ENCODE data around the gene VTI1B. TPM values are rescaled to one million over a fixed set of nuclear protein-coding genes. Genes with fewer than 3 reads are reported as not detected.
"Not testable (repeated sequence)": the region's sequence is repeated elsewhere in the genome, so short reads cannot be mapped to it uniquely, and the experiment has no call there.

Gene VTI1B, protein sequence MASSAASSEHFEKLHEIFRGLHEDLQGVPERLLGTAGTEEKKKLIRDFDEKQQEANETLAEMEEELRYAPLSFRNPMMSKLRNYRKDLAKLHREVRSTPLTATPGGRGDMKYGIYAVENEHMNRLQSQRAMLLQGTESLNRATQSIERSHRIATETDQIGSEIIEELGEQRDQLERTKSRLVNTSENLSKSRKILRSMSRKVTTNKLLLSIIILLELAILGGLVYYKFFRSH
- total RNA-seq (2014; rRNA removed; shearing (Covaris generic)), result 61.2 and 65.3 TPM in 2 replicates

DNA sequence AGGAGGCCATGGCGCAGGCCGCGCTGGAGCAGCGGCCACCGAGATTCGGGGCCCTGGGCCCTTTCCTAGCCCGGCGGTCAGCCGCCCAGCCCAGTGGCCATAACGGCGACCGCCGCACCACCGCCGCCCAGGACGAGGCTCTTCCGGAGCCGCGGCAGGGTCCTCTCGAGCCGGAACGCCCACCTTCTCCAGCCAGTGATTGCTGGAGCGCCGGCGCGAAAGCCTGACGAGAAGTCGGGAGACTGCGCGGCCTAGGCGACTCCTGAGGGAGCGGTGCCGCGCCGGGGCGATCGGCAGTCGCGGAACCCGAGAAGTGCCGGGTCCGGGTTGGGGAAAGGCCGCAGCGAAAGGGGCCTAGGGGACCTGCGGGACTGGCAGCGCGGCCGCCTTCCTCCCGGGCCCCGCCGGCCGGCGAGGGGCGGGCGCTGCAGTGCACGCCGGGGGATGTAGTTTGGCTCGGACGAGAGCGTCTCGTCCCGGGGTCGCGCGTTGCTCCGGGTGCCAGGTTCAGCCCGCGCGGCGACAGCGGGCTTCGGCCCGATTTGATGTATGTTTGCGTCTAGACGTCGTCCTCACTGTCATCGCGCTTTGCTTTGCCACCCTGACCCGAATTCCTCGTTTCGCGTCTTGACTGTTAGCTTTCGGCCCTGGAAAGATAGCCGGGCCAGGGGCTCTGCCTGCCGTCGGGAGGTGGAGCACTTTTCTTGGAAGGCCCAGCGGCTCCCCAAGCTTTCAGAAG is at the start of gene VTI1B:
VTI1B (minus strand) TSS at position 153 of the 739 bp plus-strand sequence; CDS start at position 10, 143 bp downstream.
- Histone ChIP-seq H3K4me3 (ENCODE audit: insufficient read depth, low read depth, low read length) (peak within 1 kb of the TSS; percentile 95), H3K36me3 (replicated peaks; ENCODE audit: control insufficient read depth, insufficient read depth, low read length) (peaks cover 10% of the 10 kb centered on the region), H3K27me3 (ENCODE audit: control insufficient read depth, insufficient read depth, low read length) (no peaks in the 10 kb centered on the region)
- DNase-seq, result peak; percentile 94

DNA sequence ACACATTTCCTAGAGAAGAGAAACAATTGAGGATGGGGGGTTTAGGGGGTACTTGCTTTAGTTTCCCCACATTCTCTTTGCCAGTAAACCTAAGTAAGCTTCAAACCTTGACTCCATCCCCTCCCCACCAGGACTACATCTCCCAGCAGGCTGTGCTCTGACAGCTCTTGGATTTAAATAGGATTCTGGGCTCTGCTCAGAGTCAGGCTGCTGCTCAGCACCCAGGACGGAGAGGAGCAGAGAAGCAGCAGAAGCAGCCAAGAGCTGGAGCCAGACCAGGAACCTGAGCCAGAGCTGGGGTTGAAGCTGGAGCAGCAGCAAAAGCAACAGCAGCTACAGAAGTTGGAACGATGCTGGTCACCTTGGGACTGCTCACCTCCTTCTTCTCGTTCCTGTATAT is 47.9 kb upstream of the VTI1B start:
- no peaks in the 10 kb centered on the region for H3K27me3 ChIP-seq (ENCODE audit: control insufficient read depth, insufficient read depth, low read length)
- peak; percentile 53 for DNase-seq
- no peaks in the 10 kb centered on the region for H3K36me3 ChIP-seq (replicated peaks; ENCODE audit: control insufficient read depth, insufficient read depth, low read length)
- H3K4me3 ChIP-seq (ENCODE audit: insufficient read depth, low read depth, low read length), result no peak overlapping the region

DNA sequence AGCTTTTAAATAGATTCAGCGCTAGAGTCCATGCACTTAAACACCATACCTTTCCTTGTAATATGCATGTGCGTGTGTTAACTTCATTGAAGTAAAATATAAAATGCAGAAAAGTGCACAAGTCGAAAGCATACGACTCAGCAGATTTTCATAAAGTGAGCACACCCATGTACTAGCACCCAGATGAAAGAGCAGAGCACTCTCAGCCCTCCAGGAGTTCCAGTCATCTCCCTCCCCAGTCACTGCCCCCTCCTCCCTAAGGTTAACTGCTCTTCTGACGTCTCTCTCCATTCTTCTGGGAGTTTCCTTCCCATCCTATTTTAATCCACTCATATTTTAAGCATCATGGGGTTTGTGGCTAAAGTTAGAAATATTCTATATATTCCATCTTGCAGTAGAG is 47.4 kb upstream of the VTI1B start:
- Histone ChIP-seq H3K4me3 (ENCODE audit: insufficient read depth, low read depth, low read length) (no peak overlapping the region), H3K27me3 (ENCODE audit: control insufficient read depth, insufficient read depth, low read length) (no peaks in the 10 kb centered on the region), H3K36me3 (replicated peaks; ENCODE audit: control insufficient read depth, insufficient read depth, low read length) (no peaks in the 10 kb centered on the region)
- DNase-seq, result no peak

DNA sequence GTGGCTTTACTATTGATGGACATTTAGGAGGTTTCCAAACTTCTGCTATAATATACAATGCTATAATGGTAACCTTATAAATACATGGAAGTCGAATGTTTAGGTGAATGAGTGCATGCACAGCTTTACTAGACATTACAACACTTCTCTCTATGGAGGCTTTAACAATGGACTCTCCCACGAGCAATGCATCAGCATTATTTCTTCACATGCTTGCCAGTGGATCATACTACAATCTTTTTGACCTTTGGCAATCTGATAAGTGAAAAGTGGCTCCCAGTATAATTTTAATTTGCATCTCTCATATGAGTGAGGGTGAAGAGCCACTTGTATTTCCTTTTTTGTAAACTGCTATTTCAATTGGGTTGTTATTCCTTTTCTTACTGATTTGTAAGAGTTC is 45.4 kb upstream of the VTI1B start:
- Histone ChIP-seq H3K36me3 (replicated peaks; ENCODE audit: control insufficient read depth, insufficient read depth, low read length) (no peaks in the 10 kb centered on the region), H3K27me3 (ENCODE audit: control insufficient read depth, insufficient read depth, low read length) (no peaks in the 10 kb centered on the region)

DNA sequence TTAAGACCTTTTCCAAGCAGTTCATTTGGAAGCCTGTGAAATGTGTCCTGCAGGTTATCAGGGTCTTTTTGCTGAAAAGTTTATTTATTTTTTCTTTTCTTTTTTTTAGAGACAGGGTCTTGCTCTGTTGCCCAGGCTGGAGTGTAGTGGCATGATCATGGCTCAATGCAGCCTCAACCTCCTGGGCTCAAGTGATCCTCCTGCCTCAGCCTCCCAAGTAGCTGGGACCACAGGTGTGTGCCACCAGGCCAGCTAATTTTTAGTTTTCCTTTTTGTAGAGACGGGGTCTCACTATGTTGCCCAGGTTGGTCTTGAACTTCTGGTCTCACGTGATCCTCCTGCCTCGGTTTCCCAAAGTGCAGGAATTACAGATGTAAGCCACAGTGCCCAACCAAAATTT is 45.0 kb upstream of the VTI1B start:
- H3K4me3 ChIP-seq (ENCODE audit: insufficient read depth, low read depth, low read length); H3K36me3 ChIP-seq (replicated peaks; ENCODE audit: control insufficient read depth, insufficient read depth, low read length); DNase-seq; H3K27me3 ChIP-seq (ENCODE audit: control insufficient read depth, insufficient read depth, low read length): not testable (repeated sequence)

More for the DNA sequence above, 45.4 kb upstream of the VTI1B start:
- no peak overlapping the region for H3K4me3 ChIP-seq (ENCODE audit: insufficient read depth, low read depth, low read length)
- no peak for DNase-seq

DNA sequence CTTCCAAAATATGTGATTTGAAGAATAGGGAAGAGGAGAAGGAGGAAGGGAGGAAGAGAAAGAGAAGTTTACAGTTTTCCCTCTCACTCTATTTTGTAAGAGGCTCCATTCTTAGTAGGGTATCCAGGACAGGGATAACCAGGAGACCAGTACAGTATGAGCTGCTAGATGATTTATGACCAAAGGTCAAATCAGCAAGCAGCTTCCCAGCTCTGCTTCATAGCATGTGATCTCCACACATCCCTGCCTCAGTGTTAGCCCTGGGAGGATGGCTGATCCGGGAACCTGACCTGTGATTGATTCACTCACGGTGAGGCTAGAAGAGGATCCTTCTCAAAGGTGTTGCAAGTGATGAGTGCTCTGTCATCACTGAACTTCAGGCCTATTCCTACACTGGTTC is 43.8 kb upstream of the VTI1B start:
- no peaks in the 10 kb centered on the region for H3K36me3 ChIP-seq (replicated peaks; ENCODE audit: control insufficient read depth, insufficient read depth, low read length)
- H3K27me3 ChIP-seq (ENCODE audit: control insufficient read depth, insufficient read depth, low read length), result no peaks in the 10 kb centered on the region
- DNase-seq, result no peak
- no peak overlapping the region for H3K4me3 ChIP-seq (ENCODE audit: insufficient read depth, low read depth, low read length)

DNA sequence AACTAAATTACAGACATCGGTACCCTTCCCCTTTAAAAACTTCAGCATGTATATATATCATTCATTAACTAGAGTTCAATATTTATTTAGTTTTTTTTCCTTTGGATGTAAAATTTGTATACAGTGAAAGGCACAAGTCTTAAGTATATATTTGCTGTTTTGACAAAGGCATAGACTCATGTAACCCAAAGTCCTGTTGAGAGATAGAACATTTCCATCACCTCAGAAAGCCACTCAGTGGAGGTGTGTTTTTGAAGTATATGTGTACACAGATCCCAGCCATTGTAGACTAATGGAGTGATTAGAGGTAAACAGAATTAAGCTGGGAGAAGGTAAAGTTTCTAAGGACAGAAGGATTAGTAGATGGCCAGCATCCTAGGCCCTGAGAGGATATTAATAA is 42.6 kb upstream of the VTI1B start:
- Histone ChIP-seq H3K36me3 (replicated peaks; ENCODE audit: control insufficient read depth, insufficient read depth, low read length) (no peaks in the 10 kb centered on the region), H3K27me3 (ENCODE audit: control insufficient read depth, insufficient read depth, low read length) (no peaks in the 10 kb centered on the region), H3K4me3 (ENCODE audit: insufficient read depth, low read depth, low read length) (no peak overlapping the region)
- DNase-seq, result no peak

DNA sequence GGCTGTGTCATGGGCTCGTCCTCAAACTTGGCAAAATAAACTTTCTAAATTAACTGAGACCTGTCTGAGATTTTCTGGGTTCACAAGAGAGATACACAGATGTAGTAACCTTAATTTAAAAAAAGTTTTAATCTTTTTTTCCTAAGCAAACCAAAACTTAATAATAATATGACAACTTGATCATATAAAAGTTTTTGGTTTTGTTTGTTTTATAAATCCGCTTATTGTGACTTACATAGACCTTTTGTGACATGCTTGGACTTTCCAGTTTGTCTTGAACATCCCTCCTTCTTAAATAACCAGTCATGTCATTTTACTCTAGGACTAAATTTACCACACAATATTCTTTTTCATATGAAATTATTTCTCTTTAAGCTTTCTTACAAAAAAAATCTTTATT is 35.8 kb upstream of the VTI1B start:
- DNase-seq, result no peak
- Histone ChIP-seq H3K36me3 (replicated peaks; ENCODE audit: control insufficient read depth, insufficient read depth, low read length) (no peaks in the 10 kb centered on the region), H3K4me3 (ENCODE audit: insufficient read depth, low read depth, low read length) (no peak overlapping the region), H3K27me3 (ENCODE audit: control insufficient read depth, insufficient read depth, low read length) (no peaks in the 10 kb centered on the region)

DNA sequence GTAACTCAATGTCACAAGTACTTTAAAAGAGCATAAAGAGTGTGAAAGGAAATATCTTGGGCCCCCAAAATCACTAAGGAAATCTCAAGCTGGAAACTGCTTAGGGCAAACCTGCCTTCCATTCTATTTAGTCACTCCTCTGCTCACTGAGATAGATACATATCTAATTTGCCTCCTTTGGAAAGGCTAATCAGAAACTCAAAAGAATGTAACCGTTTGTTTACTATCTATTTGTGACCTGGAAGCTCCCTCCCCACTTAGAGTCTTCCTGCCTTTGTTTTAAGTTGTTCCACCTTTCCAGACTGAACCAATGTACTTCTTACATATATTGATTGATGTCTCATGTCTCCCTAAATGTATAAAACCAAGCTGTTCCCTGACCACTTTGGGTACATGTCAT is 35.4 kb upstream of the VTI1B start:
- not testable (repeated sequence) for H3K4me3 ChIP-seq (ENCODE audit: insufficient read depth, low read depth, low read length); H3K36me3 ChIP-seq (replicated peaks; ENCODE audit: control insufficient read depth, insufficient read depth, low read length); DNase-seq; H3K27me3 ChIP-seq (ENCODE audit: control insufficient read depth, insufficient read depth, low read length)

DNA sequence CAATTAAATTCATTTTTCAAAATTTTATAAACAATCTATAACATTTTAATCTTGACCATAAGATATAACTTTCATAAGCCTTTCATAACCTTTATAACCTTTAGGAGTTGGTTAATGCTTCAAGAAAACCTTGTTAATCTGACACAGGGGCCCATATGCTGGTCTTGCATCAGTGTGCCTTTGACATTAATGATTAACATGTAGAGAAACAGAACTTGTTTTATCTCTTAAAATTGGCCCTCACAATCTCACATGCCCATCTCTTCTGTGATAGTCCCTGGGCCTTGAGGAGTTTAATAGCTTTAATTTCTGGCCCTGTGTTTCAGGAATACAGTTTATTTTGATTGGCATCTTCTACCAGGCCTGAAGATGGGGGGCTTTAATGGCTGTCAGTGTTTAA is 34.9 kb upstream of the VTI1B start:
- H3K36me3 ChIP-seq (replicated peaks; ENCODE audit: control insufficient read depth, insufficient read depth, low read length); H3K4me3 ChIP-seq (ENCODE audit: insufficient read depth, low read depth, low read length); DNase-seq; H3K27me3 ChIP-seq (ENCODE audit: control insufficient read depth, insufficient read depth, low read length): not testable (repeated sequence)

GRCh38 chr14:67705211-67705610 is 30.8 kb upstream of the VTI1B start:
- DNase-seq, result no peak

DNA sequence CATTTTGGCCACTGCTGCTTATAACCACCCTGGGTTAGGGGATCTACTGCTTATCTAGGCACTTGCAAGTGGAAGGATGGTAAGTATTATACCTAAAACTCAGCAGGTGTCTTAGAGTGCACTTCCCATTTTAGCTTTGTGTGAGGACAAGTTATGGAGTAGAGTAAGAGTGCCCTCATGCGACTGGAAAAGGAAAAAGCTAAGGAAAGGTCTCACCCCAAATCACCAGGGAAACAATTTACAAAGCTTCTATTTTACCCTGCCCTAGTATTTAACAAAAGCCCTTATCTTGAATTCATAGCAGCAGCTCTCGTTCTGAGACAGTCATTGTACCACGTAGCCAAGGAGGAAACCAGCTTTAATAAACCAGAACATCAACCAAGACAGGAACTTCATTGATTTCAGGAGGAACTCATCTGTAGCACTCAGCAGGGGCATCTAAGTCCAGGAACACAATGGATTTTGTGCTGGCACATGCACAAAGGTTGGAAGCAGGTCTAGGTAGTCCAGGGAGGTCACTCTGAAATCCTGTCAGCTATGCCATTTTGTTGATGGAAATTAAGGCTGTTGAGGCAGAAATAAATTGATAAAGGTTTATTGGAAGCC is 30.2 kb upstream of the VTI1B start:
- Histone ChIP-seq H3K27me3 (ENCODE audit: control insufficient read depth, insufficient read depth, low read length) (no peaks in the 10 kb centered on the region), H3K4me3 (ENCODE audit: insufficient read depth, low read depth, low read length) (no peak overlapping the region), H3K36me3 (replicated peaks; ENCODE audit: control insufficient read depth, insufficient read depth, low read length) (no peaks in the 10 kb centered on the region)
- DNase-seq, result peak; percentile 77

More at GRCh38 chr14:67705211-67705610, 30.8 kb upstream of the VTI1B start:
- no peaks in the 10 kb centered on the region for H3K27me3 ChIP-seq (ENCODE audit: control insufficient read depth, insufficient read depth, low read length)
- no peak overlapping the region for H3K4me3 ChIP-seq (ENCODE audit: insufficient read depth, low read depth, low read length)
- H3K36me3 ChIP-seq (replicated peaks; ENCODE audit: control insufficient read depth, insufficient read depth, low read length), result no peaks in the 10 kb centered on the region

GRCh38 chr14:67703997-67704396 is 29.6 kb upstream of the VTI1B start:
- DNase-seq, result no peak
- Histone ChIP-seq H3K27me3 (ENCODE audit: control insufficient read depth, insufficient read depth, low read length) (no peaks in the 10 kb centered on the region), H3K4me3 (ENCODE audit: insufficient read depth, low read depth, low read length) (no peak overlapping the region), H3K36me3 (replicated peaks; ENCODE audit: control insufficient read depth, insufficient read depth, low read length) (no peaks in the 10 kb centered on the region)

DNA sequence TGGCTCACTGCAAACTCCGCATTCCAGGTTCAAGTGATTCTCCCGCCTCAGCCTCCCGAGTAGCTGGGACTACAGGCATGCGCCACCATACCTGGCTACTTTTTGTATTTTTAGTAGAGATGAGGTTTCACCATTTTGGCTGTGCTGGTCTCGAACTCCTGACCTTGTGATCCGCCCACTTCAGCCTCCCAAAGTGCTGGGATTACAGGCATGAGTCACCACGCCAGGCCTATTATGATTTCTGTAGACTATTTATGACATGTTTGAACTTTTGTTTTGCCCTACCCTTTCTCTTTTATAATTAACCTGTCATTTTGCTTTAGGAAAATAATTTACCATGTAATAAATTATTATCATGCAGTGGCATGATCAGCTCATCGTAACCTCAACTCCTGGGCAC is 27.1 kb upstream of the VTI1B start, which contains the start of gene RDH12:
RDH12 (plus strand) TSS at position 395 of the 400 bp plus-strand sequence. CDS start 20,757 bp downstream, outside the sequence.
- H3K36me3 ChIP-seq (replicated peaks; ENCODE audit: control insufficient read depth, insufficient read depth, low read length); DNase-seq; H3K4me3 ChIP-seq (ENCODE audit: insufficient read depth, low read depth, low read length); H3K27me3 ChIP-seq (ENCODE audit: control insufficient read depth, insufficient read depth, low read length): not testable (repeated sequence)

DNA sequence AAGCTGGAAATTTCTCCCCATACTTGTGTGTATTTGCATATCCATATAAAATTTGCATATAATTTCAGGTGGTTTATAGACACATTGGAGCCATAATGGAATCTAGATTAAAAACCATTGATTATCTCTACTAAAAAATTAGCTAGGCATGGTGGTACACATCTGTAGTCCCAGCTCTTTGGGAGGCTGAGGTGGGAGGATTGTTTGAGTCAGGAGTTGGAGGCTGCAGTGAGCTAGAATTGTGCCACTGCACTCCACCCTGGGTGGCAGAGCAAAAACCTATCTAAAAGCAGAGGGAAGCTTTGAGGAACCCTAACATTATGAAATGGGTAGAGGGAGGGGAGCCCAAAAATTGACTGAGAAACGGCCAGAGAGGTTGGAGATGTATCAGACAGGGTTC is 23.7 kb upstream of the VTI1B start:
- Histone ChIP-seq H3K36me3 (replicated peaks; ENCODE audit: control insufficient read depth, insufficient read depth, low read length) (peaks cover 3% of the 10 kb centered on the region; the same call in 1 of the 2 replicates), H3K4me3 (ENCODE audit: insufficient read depth, low read depth, low read length) (no peak overlapping the region), H3K27me3 (ENCODE audit: control insufficient read depth, insufficient read depth, low read length) (no peaks in the 10 kb centered on the region)
- DNase-seq, result no peak
